ENCODE data around the gene ENAM. TPM values are rescaled to one million over a fixed set of nuclear protein-coding genes. Genes with fewer than 3 reads are reported as not detected.
"Not testable (repeated sequence)": the region's sequence is repeated elsewhere in the genome, so short reads cannot be mapped to it uniquely, and the experiment has no call there.

Gene ENAM
- total RNA-seq, 3 donors from 2014 or later, result not detected

DNA sequence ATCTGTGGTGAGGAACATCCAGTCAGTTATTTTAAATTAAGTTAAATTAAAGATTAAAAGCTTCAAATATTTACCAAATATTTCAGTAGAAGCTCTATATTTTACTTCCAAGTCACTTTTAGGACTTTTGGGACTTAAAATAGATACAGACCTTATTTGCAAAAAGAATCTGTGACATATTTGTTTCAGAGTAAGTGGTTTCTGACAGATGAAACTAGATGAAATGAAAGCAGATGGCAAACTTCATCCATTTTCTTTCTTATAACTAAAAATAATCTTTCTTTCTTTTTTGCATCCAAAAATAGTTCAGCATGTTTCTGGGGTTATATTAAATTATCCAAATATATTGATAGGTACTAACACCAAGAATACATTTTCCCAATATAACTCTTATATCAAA lies 53.2 kb downstream of the ENAM start:
- ATAC-seq (no peak), DNase-seq (no peak)
- TF ChIP-seq, protein P1, sequence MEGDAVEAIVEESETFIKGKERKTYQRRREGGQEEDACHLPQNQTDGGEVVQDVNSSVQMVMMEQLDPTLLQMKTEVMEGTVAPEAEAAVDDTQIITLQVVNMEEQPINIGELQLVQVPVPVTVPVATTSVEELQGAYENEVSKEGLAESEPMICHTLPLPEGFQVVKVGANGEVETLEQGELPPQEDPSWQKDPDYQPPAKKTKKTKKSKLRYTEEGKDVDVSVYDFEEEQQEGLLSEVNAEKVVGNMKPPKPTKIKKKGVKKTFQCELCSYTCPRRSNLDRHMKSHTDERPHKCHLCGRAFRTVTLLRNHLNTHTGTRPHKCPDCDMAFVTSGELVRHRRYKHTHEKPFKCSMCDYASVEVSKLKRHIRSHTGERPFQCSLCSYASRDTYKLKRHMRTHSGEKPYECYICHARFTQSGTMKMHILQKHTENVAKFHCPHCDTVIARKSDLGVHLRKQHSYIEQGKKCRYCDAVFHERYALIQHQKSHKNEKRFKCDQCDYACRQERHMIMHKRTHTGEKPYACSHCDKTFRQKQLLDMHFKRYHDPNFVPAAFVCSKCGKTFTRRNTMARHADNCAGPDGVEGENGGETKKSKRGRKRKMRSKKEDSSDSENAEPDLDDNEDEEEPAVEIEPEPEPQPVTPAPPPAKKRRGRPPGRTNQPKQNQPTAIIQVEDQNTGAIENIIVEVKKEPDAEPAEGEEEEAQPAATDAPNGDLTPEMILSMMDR (IDR thresholded peaks at IDR 0.05), result no peak
- Histone ChIP-seq H3K4me1 (ENCODE audit: low read depth) (no peaks in the 10 kb centered on the region), H3K36me3 (ENCODE audit: low read depth) (no peaks in the 10 kb centered on the region), H3K4me3 (no peak overlapping the region), H3K9me3 (no peaks in the 10 kb centered on the region)
- intact Hi-C loops (cut with DNase I, micrococcal nuclease), result no loop called here

DNA sequence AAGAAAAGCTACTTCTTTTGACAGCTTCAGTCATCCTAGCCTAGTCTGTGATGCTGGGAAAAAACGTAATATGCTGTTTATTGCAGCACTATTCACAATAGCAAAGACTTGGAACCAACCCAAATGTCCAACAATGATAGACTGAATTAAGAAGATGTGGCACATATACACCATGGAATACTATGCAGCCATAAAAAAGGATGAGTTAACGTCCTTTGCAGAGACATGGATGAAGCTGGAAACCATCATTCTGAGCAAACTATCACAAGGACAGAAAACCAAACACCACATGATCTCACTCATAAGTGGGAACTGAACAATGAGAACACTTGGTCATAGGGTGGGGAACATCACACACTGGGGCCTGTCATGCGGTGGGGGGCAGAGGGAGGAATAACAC lies 53.6 kb downstream of the ENAM start:
- intact Hi-C loops (cut with DNase I, micrococcal nuclease); ATAC-seq: not testable (repeated sequence)

DNA sequence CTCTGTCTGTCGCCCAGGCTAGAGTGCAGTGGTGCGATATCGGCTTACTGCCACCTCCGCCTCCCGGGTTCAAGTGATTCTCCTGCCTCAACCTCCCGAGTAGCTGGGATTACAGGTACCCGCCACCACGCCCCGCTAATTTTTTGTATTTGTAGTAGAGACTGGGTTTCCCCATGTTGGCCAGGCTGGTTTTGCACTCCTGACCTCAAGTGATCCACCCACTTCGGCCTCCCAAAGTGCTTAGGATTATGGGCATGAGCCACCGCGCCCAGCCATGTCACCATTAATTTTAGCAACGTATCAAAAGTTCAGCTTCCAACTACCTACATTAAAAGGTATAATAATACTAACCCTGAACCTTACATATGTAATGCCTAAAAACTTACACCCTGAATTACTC lies 58.8 kb downstream of the ENAM start:
- TF ChIP-seq, protein P1 (IDR thresholded peaks at IDR 0.05), result no peak
- DNase-seq, result peak in 2 of 3 donors; percentile 53 to 58
- H3K9me3 ChIP-seq, result no peaks in the 10 kb centered on the region
- peaks cover 23% of the 10 kb centered on the region for H3K4me1 ChIP-seq (ENCODE audit: low read depth)
- H3K4me3 ChIP-seq, result peak overlapping the region; percentile 49
- intact Hi-C loops (cut with DNase I, micrococcal nuclease), result no loop called here
- H3K36me3 ChIP-seq (ENCODE audit: low read depth), result no peaks in the 10 kb centered on the region
- no peak for ATAC-seq

More for the DNA sequence above, 53.6 kb downstream of the ENAM start:
- DNase-seq; H3K4me3 ChIP-seq; H3K36me3 ChIP-seq (ENCODE audit: low read depth); H3K4me1 ChIP-seq (ENCODE audit: low read depth); H3K9me3 ChIP-seq: not testable (repeated sequence)

DNA sequence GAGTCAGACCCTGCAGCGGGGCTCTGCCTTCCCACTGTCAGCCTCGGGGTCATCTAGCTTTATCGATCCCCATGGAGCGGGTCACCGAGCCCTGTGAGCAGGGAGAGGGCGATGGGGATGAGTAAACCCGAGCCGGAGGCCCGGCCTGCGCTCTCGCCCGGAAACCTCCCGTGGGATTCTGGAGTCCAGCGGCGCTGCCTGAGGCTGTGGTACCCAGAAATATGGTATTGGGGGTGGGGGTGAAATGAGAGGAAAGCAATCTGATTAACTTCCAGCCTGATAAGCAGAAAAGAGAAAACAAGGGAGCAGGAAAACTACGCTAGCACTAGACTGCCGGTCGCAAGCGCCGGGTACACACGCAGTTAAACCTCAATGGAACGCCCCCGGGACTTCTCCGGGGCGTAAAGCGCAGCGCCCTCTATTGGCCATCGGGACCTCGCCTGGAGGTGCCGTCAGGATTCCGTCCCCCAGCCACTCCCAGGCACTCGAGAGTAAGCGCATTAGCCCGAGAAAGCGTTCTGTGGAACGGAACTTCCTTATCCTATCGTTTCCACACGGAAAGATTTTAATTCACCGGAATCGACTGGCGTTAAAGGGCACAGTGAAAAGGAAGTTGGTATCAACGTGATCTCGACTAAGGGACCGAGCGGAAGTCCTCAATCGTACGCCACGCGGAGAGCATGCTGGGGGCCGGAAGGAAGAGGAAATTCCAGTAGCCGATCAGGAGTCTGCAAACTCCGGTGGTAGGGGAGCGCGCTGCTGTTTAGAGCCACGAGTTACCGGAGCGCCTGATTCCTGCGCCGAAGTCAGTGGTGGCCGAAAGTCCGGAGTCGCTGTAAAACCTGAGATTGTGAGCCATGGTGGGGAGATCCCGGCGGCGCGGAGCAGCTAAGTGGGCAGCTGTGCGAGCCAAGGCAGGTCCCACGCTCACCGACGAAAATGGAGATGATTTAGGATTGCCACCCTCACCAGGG lies 59.6 kb downstream of the ENAM start, which contains the start of gene UTP3:
UTP3 (plus strand) TSS at position 712 of the 974 bp plus-strand sequence; CDS start at position 858, 146 bp downstream.
- TF ChIP-seq, protein P1 (IDR thresholded peaks at IDR 0.05), result peak; percentile 95
- Histone ChIP-seq H3K4me3 (peak within 1 kb of the TSS; percentile 49), H3K4me1 (ENCODE audit: low read depth) (peaks cover 23% of the 10 kb centered on the region), H3K36me3 (ENCODE audit: low read depth) (no peaks in the 10 kb centered on the region), H3K9me3 (no peaks in the 10 kb centered on the region)
- intact Hi-C loops (cut with DNase I, micrococcal nuclease), result no loop called here
- peak; percentile 95 to 96 (median 96) for DNase-seq
- ATAC-seq, result peak; percentile 98

DNA sequence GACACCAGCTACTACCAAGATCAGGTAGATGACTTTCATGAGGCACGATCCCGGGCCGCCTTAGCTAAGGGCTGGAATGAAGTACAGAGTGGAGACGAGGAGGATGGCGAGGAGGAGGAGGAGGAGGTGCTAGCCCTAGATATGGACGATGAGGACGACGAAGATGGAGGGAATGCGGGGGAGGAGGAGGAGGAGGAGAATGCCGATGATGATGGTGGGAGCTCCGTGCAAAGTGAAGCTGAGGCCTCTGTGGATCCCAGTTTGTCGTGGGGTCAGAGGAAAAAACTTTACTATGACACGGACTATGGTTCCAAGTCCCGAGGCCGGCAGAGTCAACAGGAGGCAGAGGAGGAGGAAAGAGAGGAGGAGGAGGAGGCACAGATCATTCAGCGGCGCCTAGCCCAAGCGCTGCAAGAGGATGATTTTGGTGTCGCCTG lies 60.3 kb downstream of the ENAM start:
- DNase-seq, result peak in 1 of 3 donors; percentile 43
- no peaks in the 10 kb centered on the region for H3K9me3 ChIP-seq
- no peaks in the 10 kb centered on the region for H3K36me3 ChIP-seq (ENCODE audit: low read depth)
- peaks cover 23% of the 10 kb centered on the region for H3K4me1 ChIP-seq (ENCODE audit: low read depth)
- TF ChIP-seq, protein P1 (IDR thresholded peaks at IDR 0.05), result no peak
- peak; percentile 26 for ATAC-seq
- H3K4me3 ChIP-seq, result peak overlapping the region; percentile 49
- intact Hi-C loops (cut with DNase I, micrococcal nuclease), result no loop called here

GRCh38 chr4:70691661-70692060 lies 63.1 kb downstream of the ENAM start:
- TF ChIP-seq, protein P1 (IDR thresholded peaks at IDR 0.05), result no peak
- ATAC-seq (no peak), DNase-seq (no peak)
- Histone ChIP-seq H3K4me3 (no peak overlapping the region), H3K4me1 (ENCODE audit: low read depth) (peaks cover 26% of the 10 kb centered on the region), H3K36me3 (ENCODE audit: low read depth) (no peaks in the 10 kb centered on the region), H3K9me3 (no peaks in the 10 kb centered on the region)
- intact Hi-C loops (cut with DNase I, micrococcal nuclease), result no loop called here

GRCh38 chr4:70694633-70695032 lies 66.1 kb downstream of the ENAM start:
- H3K4me3 ChIP-seq; H3K36me3 ChIP-seq (ENCODE audit: low read depth); H3K9me3 ChIP-seq; ATAC-seq; intact Hi-C loops (cut with DNase I, micrococcal nuclease); DNase-seq: not testable (repeated sequence)
- H3K4me1 ChIP-seq (ENCODE audit: low read depth), result peaks cover 15% of the 10 kb centered on the region
